Panc1 (cell line): Measurements from ENCODE around the gene MACROD2. TPM values are rescaled to one million over a fixed set of nuclear protein-coding genes. Genes with fewer than 3 reads are reported as not detected.

Source experiments
- ATAC-seq: fragments of 200-7000 bp; cut with Tn5 transposase; 2 replicates; pipeline ENCODE4 v1.9.1; 2020; ENCODE audit warnings: mild to moderate bottlenecking, moderate library complexity
- BruUV-seq: library from RNA; stranded (reverse); fragments of 400-500 nt; replicated peaks from 2 replicates; lab custom pipeline; 2021; lab: Mats Ljungman, UMichigan
- CTCF ChIA-PET: fragments of 300-600 bp; sonication (Branson Sonifier 250); formaldehyde crosslinking; loops from one replicate; lab custom pipeline; 2022; ENCODE audit warnings: antibody characterized with exemption; lab: Charles Lee
- POLR2A ChIA-PET: fragments of 300-600 bp; sonication (Branson Sonifier 250); formaldehyde crosslinking; loops from one replicate; lab custom pipeline; 2022; ENCODE audit warnings: antibody characterized with exemption; lab: Charles Lee
- DNase-seq: peaks from one replicate; pipeline ENCODE4 v3.0.0-alpha.2; 2010; ENCODE audit warnings: low read depth, low spot score
- H3K27ac ChIP-seq: 2 replicates; pipeline ENCODE4 v1.5.1; 2011; ENCODE audit warnings: mild to moderate bottlenecking, low read length, inconsistent platforms
- H3K27me3 ChIP-seq: fragments of 200-500 bp; sonication (Bioruptor generic); 2 replicates; pipeline ENCODE4 v1.6.0; 2014; ENCODE audit warnings: low read length, inconsistent platforms; ENCODE audit not compliant: control insufficient read depth, insufficient read depth
- H3K36me3 ChIP-seq: fragments of 200-500 bp; sonication (Bioruptor generic); 2 replicates; pipeline ENCODE4 v1.5.1; 2014; ENCODE audit warnings: inconsistent platforms, mild to moderate bottlenecking, low read length, moderate library complexity; ENCODE audit not compliant: control insufficient read depth, insufficient read depth
- H3K4me1 ChIP-seq: 2 replicates; pipeline ENCODE4 v1.5.1; 2011; ENCODE audit warnings: inconsistent platforms, mild to moderate bottlenecking, low read length, moderate library complexity; ENCODE audit not compliant: control insufficient read depth, insufficient read depth
- H3K4me3 ChIP-seq, 2 experiments: 2 replicates each; pipeline ENCODE4 v1.5.1; 2011 to 2012; ENCODE audit warnings: low read depth in 2 of 2, low read length in 2 of 2, mild to moderate bottlenecking in 2 of 2, inconsistent platforms in 1 of 2, moderate library complexity in 1 of 2
- H3K9me3 ChIP-seq: fragments of 200-500 bp; sonication (Bioruptor generic); 2 replicates; pipeline ENCODE4 v1.5.1; 2014; ENCODE audit warnings: low read depth, mild to moderate bottlenecking, inconsistent platforms, low read length, moderate library complexity; ENCODE audit not compliant: control insufficient read depth, insufficient read depth
- CTCF ChIP-seq: fragments of 450-650 bp; IDR thresholded peaks from 2 replicates; pipeline ENCODE4 v1.5.1; 2017; ENCODE audit warnings: mild to moderate bottlenecking
- POLR2AphosphoS5 ChIP-seq: IDR thresholded peaks from 2 replicates; pipeline ENCODE4 v1.6.1; 2012; ENCODE audit warnings: mild to moderate bottlenecking, low read depth, low read length, moderate library complexity
- SIN3A ChIP-seq: IDR thresholded peaks from 2 replicates; pipeline ENCODE4 v1.6.1; 2012; ENCODE audit warnings: low read depth, mild to moderate bottlenecking, low read length, moderate library complexity, borderline replicate concordance; ENCODE audit not compliant: insufficient read depth
- TCF7L2 ChIP-seq: IDR thresholded peaks from 2 replicates; pipeline ENCODE4 v1.6.1; 2011; ENCODE audit warnings: mild to moderate bottlenecking, low read depth, low read length, inconsistent platforms
- in situ Hi-C: cut with HindIII; loops from 2 replicates; pipeline ENCODE4 v1.10.0; 2016; ENCODE audit warnings: low sequenced_read_pairs, low pct_unique_long_range_greater_than_20kb
- intact Hi-C: fragments of 100-400 bp; cut with micrococcal nuclease; formaldehyde crosslinking; loops from one replicate; pipeline ENCODE4 v1.10.0; 2022; ENCODE audit not compliant: unreplicated experiment
- total RNA-seq: library from RNA; stranded (reverse); gene quantifications from one replicate; pipeline ENCODE4 v1.2.1, GENCODE V29; 2021; ENCODE audit not compliant: unreplicated experiment
- TF ChIP-seq, protein P1 (sequence below), 2 experiments: IDR thresholded peaks; 2 replicates each; pipeline ENCODE4 v1.6.1; 2011 to 2012; ENCODE audit warnings: low read depth in 2 of 2, control low read depth in 1 of 2, low read length in 1 of 2, mild to moderate bottlenecking in 1 of 2, moderate library complexity in 1 of 2; ENCODE audit not compliant: insufficient read depth in 1 of 2

Gene MACROD2
- total RNA-seq, 1 experiment from 2014 or later, result 1.2 TPM

DNA sequence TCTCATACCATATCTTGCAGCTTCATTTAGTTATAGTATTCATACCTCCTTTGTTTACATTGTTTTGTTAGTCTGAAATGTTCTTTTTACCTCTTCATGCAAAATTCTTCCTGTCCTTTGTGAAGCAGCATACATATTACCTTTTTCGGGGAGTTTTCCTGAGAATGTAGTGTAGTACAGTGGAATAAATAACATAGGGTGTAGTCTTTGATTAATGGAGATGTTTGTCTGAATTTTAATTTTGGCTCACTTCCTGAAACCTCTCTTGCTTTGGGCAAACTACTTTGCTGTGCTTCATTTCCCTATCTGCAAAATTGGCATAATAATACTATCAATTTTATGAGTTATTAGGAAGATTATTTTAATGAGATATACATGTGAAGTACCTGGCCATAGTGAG, 5.6 kb downstream of the MACROD2 start:
- intact Hi-C loops (no loop called here), in situ Hi-C loops (no loop called here)
- Histone ChIP-seq H3K9me3 (no peaks in the 10 kb centered on the region), H3K36me3 (no peaks in the 10 kb centered on the region), H3K4me3 (no peak overlapping the region), H3K4me1 (no peaks in the 10 kb centered on the region; the same call in 1 of the 2 replicates), H3K27ac (no peak overlapping the region), H3K27me3 (peaks cover 7% of the 10 kb centered on the region)
- no peak for ATAC-seq
- POLR2A ChIA-PET, result no interaction called here
- CTCF ChIA-PET, result no interaction called here
- TF ChIP-seq POLR2AphosphoS5 (no peak), TCF7L2 (no peak), SIN3A (no peak), CTCF (no peak)
- TF ChIP-seq, protein P1, sequence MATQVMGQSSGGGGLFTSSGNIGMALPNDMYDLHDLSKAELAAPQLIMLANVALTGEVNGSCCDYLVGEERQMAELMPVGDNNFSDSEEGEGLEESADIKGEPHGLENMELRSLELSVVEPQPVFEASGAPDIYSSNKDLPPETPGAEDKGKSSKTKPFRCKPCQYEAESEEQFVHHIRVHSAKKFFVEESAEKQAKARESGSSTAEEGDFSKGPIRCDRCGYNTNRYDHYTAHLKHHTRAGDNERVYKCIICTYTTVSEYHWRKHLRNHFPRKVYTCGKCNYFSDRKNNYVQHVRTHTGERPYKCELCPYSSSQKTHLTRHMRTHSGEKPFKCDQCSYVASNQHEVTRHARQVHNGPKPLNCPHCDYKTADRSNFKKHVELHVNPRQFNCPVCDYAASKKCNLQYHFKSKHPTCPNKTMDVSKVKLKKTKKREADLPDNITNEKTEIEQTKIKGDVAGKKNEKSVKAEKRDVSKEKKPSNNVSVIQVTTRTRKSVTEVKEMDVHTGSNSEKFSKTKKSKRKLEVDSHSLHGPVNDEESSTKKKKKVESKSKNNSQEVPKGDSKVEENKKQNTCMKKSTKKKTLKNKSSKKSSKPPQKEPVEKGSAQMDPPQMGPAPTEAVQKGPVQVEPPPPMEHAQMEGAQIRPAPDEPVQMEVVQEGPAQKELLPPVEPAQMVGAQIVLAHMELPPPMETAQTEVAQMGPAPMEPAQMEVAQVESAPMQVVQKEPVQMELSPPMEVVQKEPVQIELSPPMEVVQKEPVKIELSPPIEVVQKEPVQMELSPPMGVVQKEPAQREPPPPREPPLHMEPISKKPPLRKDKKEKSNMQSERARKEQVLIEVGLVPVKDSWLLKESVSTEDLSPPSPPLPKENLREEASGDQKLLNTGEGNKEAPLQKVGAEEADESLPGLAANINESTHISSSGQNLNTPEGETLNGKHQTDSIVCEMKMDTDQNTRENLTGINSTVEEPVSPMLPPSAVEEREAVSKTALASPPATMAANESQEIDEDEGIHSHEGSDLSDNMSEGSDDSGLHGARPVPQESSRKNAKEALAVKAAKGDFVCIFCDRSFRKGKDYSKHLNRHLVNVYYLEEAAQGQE (IDR thresholded peaks at IDR 0.05; ENCODE audit: insufficient read depth in 1 of 2, low read depth in 2 of 2, low read length in 1 of 2), result no peak
- no peak for DNase-seq
- no TSS peak for BruUV-seq

DNA sequence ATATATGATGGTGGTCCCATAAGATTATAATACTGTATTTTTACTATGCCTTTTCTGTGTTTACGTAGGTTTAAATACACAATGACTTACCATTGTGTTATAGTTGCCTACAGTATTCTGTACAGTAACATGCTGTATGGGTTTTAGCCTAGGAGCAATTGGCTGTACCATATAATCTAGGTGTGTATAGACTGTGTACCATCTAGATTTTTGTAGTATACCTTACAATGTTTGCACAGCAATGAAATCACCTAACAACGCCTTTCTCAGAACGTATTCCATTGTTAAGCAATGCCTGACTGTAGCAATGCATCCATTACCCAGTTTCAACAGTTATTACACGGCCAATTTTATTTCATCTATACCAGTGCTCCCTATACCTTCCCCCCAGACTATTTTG, 10.7 kb downstream of the MACROD2 start:
- no peaks in the 10 kb centered on the region for H3K27me3 ChIP-seq
- H3K27ac ChIP-seq, result no peak overlapping the region
- H3K4me1 ChIP-seq, result no peaks in the 10 kb centered on the region
- POLR2A ChIA-PET, result no interaction called here
- CTCF ChIA-PET, result no interaction called here
- TF ChIP-seq, protein P1 (IDR thresholded peaks at IDR 0.05; ENCODE audit: insufficient read depth in 1 of 2, low read depth in 2 of 2, low read length in 1 of 2), result no peak
- no peak for TF ChIP-seq CTCF
- TF ChIP-seq TCF7L2, result no peak
- TF ChIP-seq POLR2AphosphoS5, result no peak
- TF ChIP-seq SIN3A, result no peak
- no peak overlapping the region for H3K4me3 ChIP-seq
- BruUV-seq, result no TSS peak
- intact Hi-C loops (no loop called here), in situ Hi-C loops (no loop called here)
- no peak for ATAC-seq
- H3K36me3 ChIP-seq, result no peaks in the 10 kb centered on the region
- no peaks in the 10 kb centered on the region for H3K9me3 ChIP-seq
- DNase-seq, result no peak
